GM21360 (cell line): Measurements from ENCODE around the gene MEIOB.
"Not testable (repeated sequence)": the region's sequence is repeated elsewhere in the genome, so short reads cannot be mapped to it uniquely, and the experiment has no call there.

Source experiments
- ATAC-seq: cut with Tn5 transposase; IDR thresholded peaks from one replicate; pipeline ENCODE4 v1.9.1; 2021; ENCODE audit warnings: mild to moderate bottlenecking, moderate library complexity; ENCODE audit not compliant: unreplicated experiment

The MEIOB gene

DNA sequence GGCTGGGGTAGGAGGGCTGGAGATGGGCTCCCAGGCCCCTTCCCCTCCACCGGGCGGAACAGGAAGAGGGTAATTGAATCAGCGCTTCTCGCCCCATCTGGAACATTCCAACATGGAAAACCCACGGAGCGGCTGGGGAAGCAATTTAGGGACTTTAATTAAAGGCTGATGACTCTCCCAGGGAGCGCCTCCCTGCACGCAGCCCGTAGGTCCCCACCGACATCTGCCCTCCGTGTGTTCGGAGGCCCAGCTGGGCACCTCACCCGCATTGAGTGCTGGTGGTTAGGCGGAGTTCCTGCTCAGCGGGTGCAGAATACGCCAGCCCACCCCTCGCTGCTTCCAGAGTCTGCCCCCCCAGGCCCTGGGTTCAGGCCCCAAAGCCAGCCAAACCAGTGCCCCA is 36.2 kb upstream of the MEIOB start:
- no peak for ATAC-seq

DNA sequence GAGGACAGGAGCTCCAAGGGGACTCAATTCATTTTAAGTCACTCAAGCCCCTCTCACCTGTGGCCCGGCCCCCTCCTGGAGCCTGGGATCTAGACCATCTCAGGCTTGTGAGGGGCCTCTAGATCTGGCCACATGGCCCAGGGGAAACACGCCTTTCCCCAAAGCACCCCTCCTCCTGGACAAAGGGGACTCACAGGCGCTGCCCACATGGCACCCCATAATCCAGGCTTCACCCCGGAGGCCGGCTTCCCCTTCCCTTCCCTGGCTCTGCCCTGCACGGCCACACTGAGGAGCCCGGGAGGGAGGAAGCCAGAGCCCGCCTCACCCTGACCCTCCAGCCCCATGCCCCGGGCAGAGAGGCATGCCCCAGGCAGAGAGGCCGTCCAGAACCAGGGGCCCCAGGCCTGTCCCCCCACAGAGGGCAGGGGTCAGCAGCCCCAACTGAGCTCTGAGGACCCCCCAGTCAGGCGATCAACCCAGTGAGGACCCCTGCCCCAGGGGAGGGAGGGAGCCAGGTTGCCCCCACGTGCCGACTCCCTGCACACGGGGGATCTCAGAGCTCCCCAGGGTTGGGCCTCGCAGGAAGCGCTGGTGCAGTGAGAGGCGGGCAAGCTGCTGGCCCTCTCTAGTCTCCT is 35.4 kb upstream of the MEIOB start:
- ATAC-seq, result no peak

DNA sequence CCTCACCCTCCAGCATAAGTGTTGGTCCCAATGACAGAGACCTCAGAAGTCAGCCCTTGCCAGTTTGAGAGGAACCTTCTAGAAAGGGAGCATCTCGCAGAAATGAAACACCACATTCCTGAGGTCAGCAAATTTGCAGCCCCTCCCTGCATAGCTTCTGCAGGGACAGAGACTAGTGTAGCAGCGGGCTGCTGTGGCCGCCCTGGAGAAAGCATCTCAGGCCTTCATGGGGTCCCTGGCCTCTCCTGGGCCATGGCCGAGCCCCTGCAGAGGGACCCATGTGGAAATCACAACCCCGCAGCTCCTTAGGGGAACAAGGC is 34.8 kb upstream of the MEIOB start:
- ATAC-seq, result no peak

DNA sequence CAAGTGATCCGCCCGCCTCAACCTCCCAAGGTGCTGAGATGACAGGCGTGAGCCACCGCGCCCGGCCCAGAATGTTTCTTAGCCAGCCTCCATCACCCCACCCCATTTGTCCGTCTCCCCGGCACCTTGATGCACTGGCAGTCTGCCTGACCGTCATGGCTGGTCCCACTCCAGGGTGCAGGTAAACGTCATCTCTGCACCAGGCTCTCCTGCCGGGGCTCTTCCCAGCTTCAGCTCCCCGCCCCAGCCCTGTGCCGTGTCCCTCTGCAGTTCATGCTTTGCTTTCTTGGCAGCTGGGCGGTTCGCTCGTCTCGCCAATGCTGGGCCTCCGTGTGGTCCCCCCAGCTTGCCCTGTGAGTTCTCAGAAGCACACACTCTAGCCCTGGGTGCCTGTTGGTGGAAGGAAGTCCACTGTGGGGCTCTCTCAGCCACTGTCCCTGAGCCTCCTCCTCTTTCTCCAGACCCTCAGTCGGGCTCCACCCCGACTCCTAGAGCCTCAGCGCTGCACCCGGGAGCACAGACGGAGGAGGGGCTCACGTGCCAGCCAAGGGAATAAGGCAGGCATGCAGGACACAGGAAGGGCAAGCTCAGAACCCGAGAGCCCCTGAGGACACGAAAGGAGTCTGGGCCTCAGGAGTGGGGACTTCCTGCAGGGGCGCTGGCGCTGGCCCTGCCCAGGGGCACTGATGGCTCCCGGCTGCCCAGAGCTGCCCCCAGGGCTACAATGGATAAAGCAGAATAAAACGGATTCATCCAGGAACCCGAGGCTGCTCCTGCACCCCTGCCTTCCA is 34.3 kb upstream of the MEIOB start:
- no peak for ATAC-seq

DNA sequence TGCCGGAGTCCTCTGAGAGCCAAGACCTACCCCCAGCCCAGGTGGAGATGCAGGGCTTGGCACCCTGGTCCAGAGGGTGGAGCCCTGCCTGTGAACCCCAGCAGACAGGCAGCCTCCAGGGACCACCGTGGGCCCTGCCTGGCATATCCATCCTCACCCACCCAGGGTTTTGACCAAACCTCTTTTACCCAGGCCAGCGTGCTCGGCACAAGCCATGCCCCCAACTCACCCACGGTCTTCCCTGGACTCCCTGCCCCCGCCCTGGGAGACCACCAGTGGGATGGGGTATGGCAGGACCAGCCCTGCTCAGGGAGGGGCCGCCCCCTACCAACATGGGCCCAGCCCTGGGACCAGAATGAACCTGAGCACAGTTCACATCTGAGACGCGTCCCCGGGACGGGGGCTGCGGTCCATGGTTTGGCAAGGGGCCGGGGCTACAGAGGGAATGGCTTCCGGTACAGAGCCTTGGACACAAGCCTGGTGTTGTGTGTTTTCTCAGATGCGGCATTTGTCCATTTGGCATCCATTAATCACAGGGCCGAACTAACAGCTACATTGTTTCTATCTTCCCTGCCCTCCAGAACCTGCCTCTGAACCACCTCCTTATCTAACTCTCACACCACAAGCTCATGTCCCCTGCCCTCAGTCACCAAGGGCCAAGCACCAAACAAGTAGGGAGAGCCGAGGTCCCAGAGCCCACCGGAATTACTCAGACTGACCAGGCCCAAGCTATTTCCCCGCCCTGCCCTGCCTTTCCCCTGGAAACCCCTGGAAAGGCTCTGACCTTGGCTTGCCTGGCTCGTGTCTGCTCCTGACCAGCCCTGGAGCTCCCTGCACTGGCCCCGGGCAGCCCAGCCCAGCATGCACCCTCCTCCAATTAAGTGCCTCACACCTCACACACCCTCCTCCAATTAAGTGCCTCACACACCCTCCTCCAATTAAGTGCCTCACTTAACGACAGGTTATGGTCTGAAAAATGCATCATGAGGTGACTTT is 32.2 kb upstream of the MEIOB start:
- no peak for ATAC-seq

DNA sequence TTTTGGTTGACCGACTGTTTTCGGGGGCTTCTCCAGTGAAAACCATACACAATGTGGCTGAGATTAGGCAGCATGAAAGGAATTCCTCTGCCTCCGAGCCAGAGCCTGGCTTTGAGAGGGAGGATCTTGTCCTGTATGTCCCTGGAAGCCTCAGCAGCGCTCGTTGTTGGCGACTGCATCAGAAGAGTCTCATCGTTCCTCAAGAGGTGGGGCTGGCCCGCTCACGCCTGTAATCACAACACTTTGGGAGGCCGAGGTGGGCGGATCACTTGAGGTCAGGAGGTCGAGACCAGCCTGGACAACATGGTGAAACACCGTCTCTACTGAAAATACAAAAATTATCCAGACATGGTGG is 31.2 kb upstream of the MEIOB start:
- ATAC-seq, result no peak

DNA sequence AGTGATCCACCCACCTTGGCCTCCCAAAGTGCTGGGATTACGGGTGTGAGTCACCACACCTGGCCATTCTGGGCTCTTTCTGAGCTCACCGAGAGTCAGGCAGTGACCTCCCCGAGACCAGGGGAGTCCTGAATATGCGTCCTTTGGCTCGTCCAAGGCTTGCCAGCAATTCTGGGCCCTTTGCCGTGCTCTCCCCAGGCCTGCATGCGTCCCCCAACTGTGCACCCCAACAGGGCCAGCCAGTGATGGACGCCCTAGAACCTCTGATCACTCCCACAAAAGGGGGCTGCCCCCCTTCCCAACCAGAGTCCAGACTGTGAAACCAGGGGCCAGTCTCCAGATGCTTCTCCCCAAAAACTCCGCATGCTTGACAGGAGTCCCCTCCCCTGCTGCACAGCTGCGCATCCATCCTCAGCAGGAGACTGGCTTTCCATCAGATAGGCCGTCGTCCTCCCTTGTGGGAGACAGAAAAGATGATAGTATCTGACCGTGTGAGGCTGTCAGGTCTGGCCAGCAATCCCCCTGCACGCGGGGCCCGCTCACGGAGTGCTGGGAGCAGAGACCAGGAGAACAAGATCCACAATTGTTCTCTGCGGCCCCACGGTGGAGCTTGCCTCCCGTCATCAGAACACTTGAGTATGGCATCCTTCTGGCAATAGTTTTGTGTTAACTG is 30.7 kb upstream of the MEIOB start:
- no peak for ATAC-seq

DNA sequence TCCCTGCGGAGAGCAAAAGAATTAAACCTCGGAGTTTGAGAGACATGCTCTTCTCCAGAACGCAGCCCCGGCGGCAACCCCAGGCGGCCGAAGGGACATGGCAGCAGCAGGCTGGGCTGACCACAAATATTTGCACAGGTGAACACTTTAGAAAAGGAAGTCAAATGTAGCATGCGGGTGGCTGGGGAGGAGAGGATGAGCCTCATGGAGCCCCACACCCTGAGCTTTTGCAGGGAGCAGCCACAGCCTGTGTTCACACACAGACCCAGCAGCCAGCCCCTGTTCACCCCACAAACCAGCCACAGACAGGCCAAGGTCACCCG is 28.4 kb upstream of the MEIOB start:
- ATAC-seq, result no peak

DNA sequence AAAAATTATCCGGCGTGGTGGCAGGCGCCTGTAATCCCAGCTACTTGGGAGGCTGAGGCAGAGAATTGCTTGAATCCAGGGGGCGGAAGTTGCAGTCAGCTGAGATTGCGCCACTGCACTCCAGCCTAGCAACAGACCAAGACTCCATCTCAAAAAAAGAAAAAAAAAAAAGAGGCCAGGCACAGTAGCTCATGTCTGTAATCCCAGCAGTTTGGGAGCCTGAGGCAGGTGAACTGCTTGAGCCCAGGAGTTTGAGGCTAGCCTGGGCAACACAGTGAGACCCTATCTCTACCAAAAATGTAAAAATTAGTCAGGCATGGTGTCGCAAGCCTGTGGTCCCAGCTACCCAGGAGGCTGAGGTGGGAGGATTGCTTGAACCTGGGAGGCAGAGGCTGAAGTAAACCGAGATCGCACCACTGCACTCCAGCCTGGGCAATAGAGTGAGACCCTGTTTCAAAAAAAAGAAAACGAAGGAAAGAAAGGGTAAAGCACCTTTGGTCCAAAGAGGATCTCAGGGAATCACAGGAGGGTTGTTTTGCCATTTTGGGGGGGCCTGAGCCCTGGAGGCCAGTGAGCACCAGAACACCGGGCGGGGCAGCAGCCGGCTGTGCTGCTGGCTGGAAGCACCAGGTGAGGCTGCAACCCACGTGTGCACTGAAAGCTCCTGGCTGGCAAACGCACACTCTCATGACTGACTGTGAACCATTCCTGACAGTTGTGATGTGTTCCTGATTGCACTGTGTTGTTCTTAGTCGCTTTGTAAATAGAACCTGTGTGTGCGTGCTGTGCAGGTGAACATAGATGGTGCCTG is 27.9 kb upstream of the MEIOB start:
- no peak for ATAC-seq

DNA sequence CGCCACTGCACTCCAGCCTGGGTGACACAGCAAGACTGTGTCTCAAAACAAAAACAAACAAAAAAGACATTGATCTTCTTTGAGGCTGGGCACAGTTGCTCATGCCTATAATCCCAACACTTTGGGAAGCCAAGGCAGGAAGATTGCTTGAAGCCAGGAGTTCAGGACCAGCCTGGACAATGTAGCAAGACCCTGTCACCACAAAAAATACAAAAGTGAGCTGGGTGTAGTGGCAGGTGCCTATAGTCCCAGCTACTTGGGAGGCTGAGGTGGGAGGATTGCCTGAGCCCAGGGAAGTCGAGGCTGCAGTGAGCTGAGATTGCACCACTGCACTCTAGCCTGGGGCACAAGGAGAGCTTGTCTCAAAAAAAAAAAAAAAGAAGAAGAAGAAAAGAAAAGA is 25.7 kb upstream of the MEIOB start:
- not testable (repeated sequence) for ATAC-seq

DNA sequence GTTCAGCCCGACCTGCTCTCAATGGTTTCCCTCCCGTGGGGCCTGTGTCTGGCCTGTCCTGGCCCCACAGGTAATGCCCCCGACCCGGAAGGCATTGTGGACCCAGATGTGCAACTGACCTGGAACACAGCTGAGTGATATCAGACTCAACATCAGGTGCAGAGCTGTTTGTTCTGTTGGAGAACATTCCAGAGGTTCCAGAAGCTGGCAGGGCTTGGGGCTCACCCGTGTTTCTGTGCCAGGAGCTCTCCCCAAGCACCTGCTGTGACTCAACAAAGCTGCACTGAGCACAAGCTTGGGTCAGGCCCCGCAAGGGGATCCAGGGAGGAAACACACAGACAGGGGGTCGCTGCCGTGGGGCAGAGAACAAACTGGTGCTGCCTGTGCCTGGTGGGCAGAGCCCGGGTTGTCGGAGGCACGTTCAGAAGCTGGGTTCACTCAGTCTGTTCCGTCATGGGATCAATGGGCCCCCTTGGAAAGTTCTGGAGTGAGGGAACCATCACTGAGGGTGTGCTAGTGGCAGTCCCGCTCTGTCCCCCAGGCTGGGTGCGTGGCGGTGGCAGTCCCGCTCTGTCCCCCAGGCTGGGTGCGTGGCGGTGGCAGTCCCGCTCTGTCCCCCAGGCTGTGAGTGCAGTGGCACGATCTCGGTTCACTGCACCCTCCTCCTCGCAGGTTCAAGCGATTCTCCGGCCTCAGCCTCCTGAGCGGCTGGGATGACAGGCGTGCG is 24.1 kb upstream of the MEIOB start:
- no peak for ATAC-seq

DNA sequence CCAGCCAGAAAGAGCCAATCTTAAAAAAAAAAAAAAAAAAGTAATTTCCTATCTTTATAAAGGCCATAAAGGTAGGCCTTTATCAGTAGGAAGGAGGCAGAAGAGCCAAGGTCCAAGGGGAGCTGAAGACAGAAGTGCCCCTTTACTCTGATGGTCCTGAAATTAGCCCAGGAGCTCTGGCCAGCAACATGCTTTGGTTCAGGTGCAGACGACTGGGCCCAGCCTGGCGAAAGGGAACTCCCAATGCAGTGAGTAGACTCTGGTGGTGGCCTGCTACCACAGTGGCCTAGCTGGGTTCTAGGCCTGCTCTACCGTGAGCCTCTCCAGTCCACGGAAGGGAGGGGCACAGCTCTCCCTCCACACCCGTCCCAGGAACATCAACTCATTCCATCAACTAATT is 23.1 kb upstream of the MEIOB start:
- ATAC-seq, result no peak

DNA sequence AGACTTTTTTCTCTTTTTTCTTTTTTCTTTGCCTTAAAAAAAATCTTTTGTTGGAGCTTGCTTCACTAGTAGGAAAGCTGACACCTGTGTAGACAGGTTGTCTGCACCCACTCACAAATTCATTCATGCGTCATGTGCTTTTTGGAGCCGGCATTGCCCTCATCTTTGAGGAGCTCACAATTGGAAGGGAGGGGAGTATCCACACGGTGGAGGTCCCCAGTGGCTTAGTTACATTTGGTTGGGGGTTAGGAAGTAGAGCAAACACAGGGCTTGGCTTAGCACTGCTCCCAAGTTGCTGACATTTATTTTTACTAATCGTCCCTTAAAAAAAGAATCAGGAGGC is 18.7 kb upstream of the MEIOB start:
- no peak for ATAC-seq

DNA sequence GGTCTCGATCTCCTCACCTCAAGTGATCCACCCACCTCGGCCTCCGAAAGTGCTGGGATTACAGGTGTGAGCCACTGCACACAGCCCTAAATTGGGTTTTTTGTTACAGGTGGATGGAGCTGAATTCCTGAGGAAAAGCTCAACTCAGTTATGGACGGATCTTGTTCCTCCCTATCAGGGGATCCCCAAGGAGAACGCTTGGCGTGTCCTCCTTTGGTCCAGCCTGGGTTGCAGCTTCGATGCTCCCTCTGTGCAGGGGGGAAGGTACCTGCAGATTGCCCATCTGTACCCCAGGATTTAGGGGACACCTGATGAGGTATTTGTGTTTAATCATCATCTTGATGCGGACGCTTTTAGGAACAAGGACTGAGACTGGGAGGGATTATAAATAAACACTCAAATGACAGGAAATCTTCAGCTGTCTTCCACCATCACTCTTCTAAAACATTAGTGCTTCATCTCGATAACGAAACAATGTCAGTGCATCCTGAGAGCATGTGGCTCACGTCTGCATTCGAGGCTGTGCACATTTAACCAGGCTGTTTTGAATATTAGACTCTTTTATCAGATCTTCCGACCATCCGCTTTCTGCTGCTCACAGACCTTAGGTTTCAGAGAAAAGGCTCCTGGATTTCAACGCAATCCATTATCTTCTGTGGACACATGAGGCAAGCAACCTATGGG is 18.2 kb upstream of the MEIOB start:
- no peak for ATAC-seq

DNA sequence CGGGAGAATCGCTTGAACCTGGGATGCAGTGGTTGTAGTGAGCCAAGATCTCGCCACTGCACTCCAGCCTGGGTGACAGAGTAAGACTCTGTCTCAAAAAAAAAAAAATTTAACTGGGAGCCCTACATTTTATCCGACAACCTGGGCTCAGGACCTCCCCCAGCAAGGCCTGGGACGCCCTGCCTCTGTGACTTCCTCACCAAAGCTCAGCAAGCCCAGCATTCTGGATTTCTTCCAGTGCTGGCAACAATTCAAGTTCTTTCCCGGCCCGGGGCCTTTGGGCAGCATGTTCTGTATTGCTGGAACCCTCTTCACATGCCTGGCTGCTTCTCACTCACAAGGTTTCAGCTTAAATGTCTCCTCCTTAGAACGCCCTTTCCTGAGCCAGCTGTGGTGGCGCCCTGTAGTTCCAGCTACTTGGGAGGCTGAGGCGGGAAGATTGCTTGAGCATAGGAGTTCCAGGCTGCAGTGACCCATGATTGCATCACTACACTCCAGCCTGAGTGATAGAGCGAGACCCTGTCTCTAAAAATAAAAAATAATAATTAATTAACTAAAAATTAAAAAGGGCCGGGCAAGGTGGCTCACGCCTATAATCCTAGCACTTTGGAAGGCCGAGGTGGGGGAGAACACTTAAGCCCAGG is 15.9 kb upstream of the MEIOB start:
- ATAC-seq, result no peak

DNA sequence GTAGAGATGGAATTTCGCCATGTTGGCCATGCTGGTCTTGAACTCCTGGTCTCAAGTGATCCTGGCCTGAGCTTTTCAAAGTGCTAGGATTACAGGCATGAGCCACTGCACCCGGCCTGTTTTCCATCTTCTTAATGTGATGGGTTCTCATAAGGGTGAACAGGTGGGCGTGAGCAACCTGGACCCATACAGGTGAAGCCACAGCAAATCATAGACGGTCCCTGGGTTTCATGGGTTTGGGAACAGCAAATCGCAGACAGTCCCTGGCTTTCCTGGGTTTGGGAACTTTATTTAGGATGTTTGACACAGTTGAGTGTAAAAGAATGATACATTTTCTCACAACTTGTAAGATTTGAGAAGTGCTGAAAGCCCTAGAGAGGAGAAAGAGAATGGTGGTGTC is 12.9 kb upstream of the MEIOB start:
- no peak for ATAC-seq

DNA sequence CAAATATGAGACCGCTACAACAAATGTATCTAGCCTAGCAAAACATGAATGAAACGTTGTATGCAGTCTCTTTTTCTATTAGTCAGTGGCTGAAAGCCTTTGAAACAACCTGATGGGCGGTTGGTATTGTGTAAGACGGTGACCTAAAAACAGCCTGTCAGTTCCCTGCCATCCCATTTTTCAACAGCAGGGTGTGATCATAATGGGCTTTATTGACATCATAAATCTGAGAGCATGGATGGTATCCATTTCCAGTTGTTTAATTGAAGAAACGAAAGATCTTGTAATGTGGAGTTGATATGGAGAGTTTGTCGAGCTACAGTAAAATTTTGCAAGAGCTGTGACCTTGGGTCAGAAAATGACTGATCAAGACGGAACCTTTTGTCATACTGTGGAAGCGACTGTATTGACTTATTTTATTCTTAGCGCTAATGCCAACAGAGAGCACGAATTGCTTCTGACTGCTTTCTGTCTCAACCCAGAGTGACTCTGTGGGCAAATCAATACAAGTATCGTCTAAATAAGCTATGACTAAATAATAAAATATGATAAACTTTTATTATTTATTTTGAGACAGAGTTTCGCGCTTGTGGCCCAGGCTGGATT is 12.3 kb upstream of the MEIOB start:
- ATAC-seq, result no peak

DNA sequence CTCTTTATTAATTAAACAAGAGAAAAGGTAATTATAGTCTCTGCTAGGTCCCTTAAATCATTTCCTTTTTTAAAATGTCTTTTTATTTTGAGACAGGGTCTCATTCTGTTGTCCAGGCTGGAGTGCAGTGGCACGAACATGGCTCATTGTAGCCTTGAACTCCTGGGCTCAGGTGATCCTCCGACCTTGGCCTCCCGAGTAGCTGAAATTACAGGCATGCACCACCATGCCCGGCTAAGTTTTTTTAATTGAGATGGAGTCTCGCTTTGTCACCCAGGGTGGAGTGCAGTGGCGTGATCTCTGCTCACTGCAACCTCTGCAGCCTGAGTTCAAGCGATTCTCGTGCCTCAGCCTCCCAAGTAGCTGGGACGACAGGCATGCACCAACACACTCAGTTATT is 9.2 kb upstream of the MEIOB start:
- not testable (repeated sequence) for ATAC-seq

DNA sequence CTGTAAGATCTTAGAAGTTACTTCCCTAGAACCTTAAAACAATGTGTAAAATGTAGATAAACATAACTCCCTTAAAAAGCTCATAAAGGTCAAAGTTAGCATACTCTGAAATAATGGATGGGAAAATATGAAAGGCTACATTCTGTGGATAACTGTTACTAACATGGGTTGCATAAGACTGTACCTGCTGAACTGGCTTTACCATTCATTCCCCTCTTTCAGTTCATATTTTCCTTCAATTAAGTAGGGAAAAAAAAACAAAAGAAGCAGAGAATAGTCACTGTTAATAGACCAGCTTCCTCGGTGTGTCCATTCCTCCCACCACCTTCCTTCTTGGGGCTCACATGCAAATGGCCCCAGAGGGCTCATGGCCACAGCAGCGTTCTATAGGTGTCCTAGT is 7.5 kb upstream of the MEIOB start:
- no peak for ATAC-seq
